Jurkat, Clone E6-1 (cell line): ENCODE data around the gene NOD2.

Experiments
- DNase-seq: peaks from one replicate; pipeline ENCODE4 v3.0.0-alpha.2; 2011; ENCODE audit warnings: low read depth, low spot score
- H3K4me3 ChIP-seq: 2 replicates; pipeline ENCODE4 v1.5.1; 2011; ENCODE audit warnings: mild to moderate bottlenecking, low read length, control low read depth, moderate library complexity

Gene NOD2

GRCh38 chr16:50709061-50709684, 15.8 kb downstream of the NOD2 start:
- DNase-seq, result no peak
- H3K4me3 ChIP-seq, result no peak overlapping the region

DNA sequence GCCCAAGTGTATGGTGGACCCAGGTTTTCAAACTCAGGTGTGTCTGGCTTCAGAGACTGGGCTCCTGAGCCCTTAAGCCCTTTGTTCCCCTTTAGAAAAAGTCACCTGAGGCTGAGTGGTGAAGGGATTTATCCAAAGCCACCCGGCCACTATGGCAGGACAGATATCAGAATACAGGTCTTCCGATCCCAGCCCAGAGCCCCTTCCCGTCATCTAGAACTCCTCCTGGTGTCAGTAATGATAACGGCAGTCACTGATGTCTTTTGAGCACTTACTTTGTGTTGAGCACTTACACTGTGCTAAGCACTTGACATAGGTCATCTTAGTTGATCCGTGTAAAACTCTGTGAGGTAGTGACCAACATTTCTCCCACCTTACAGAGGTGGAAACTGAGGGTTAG, 16.6 kb downstream of the NOD2 start:
- no peak overlapping the region for H3K4me3 ChIP-seq
- DNase-seq, result no peak

DNA sequence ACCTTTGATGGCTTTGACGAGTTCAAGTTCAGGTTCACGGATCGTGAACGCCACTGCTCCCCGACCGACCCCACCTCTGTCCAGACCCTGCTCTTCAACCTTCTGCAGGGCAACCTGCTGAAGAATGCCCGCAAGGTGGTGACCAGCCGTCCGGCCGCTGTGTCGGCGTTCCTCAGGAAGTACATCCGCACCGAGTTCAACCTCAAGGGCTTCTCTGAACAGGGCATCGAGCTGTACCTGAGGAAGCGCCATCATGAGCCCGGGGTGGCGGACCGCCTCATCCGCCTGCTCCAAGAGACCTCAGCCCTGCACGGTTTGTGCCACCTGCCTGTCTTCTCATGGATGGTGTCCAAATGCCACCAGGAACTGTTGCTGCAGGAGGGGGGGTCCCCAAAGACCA, 17.6 kb downstream of the NOD2 start:
- H3K4me3 ChIP-seq, result no peak overlapping the region
- no peak for DNase-seq

DNA sequence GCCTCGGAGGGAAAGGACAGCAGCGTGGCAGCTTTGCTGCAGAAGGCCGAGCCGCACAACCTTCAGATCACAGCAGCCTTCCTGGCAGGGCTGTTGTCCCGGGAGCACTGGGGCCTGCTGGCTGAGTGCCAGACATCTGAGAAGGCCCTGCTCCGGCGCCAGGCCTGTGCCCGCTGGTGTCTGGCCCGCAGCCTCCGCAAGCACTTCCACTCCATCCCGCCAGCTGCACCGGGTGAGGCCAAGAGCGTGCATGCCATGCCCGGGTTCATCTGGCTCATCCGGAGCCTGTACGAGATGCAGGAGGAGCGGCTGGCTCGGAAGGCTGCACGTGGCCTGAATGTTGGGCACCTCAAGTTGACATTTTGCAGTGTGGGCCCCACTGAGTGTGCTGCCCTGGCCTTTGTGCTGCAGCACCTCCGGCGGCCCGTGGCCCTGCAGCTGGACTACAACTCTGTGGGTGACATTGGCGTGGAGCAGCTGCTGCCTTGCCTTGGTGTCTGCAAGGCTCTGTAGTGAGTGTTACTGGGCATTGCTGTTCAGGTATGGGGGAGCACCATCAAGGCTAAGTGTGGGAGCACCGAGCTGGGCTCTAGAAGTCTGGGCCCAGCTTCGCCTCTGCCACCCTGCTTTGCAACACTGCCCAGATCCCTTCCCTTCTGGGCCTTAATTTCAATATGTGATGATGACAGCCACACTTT, 18.6 kb downstream of the NOD2 start:
- no peak for DNase-seq
- H3K4me3 ChIP-seq, result no peak overlapping the region

GRCh38 chr16:50712560-50712898, 19.1 kb downstream of the NOD2 start:
- DNase-seq, result no peak
- H3K4me3 ChIP-seq, result no peak overlapping the region

DNA sequence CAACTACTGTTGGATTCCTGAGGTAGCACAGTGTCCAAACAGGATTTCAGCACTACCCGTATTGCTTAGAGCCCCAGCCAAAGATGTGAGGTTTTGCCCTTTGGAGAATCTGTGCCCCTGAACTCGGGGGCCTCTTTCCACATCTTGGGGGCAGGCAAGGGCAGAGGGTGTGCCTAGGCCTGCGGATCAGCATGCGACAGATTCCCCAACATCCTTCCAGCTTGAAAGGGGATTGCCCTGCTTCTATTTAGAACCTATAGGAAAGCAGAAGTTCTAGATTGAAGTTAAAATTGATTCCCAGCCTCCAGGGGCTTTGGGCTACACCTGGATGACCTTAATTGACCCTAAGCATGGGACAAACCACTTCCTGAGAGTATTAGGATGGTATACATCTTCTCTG, 19.6 kb downstream of the NOD2 start:
- H3K4me3 ChIP-seq, result no peak overlapping the region
- DNase-seq, result no peak

DNA sequence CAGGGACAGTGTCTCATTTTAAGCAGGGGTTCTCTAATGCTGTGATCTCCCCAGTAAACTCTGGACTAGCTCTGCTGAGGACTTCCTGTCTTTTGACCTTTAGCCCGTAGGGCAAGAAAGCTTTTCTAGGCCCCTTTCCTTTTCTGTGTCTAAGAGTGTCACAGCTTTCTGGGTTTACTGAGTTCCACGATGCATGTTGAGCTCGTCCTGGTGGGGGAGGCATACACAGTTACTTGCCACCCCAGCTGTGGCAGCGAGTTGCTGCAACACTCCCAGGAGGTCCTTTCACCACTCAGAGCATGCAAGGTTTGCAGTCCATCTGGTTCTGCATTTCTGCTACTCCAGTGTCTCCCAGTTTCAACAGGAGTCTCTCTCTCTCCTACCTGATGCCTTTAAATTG, 23.7 kb downstream of the NOD2 start:
- no peak overlapping the region for H3K4me3 ChIP-seq
- no peak for DNase-seq

GRCh38 chr16:50717494-50717893, 24.1 kb downstream of the NOD2 start:
- H3K4me3 ChIP-seq, result no peak overlapping the region
- no peak for DNase-seq

DNA sequence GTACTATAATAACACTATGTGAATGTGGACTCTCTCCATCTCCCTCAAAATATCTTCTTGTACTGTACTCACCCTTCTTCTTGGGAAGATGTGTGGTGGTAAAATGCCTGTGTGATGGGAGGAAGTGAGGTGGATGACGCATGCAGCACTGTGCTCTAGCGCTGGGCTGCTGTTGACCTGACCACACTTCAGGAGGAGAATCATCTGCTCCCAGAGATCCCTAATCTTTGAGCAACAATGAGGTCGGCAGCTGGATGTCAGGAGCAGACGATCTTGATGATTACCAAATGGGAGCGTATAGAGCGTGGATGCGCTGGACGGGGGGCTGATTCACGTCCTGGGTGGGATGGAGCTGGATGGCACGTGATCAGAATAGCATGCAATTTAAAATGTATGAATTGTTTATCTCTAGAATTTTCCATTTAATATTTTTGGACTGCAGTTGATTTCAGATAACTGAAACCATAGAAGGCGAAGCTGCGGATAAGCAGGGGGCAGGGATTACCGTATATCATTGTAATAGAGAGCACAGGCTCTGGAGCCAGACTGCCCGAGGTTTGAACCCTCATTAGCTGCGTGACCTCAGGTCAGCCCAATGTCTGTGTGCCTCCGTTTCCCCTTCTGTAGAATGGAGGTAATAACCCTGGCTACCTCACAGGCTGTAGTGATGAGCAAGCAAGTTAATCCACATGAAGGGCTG, 24.8 kb downstream of the NOD2 start:
- no peak for DNase-seq

DNA sequence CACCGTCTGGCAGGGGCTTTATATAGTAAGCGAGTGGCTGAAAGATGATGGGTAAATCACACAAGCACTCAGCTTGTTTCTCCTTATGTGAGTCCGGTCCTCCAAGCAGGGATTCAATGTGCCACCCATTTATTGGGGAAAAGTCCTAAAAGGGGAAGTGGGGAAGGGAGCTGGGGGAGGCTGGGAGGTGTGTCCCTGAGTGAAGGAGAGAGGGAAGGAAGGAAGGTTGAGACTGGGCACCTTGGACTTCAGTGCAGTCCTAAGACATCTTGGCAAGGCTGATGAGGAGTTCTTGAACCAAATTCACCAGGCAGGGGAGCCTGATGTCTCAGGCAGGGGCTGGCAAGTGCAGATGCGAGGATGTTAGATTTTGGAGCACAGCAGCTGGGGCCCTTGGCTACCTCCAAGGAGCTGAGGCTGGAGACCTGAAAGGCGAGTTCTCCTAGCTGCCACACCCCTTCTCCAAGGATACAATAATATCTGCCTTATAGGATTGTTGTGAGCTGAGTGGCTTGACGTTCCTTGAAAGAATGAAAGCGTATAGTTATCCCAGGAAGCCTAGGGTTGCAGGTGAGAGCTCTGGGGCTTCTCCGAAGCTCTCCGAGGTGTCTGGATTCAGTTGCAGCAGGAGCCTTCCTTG, 25.5 kb downstream of the NOD2 start:
- H3K4me3 ChIP-seq, result no peak overlapping the region
- no peak for DNase-seq

More for the DNA sequence above, 24.8 kb downstream of the NOD2 start:
- H3K4me3 ChIP-seq, result no peak overlapping the region

- H3K4me3 ChIP-seq, result no peak overlapping the region
- DNase-seq, result no peak
Observed at GRCh38 chr16:50719401-50720337, 26.3 kb downstream of the NOD2 start.

GRCh38 chr16:50721549-50722404, 28.4 kb downstream of the NOD2 start:
- DNase-seq, result no peak
- H3K4me3 ChIP-seq, result no peak overlapping the region

GRCh38 chr16:50722405-50722737, 29.0 kb downstream of the NOD2 start:
- no peak overlapping the region for H3K4me3 ChIP-seq
- DNase-seq, result no peak

DNA sequence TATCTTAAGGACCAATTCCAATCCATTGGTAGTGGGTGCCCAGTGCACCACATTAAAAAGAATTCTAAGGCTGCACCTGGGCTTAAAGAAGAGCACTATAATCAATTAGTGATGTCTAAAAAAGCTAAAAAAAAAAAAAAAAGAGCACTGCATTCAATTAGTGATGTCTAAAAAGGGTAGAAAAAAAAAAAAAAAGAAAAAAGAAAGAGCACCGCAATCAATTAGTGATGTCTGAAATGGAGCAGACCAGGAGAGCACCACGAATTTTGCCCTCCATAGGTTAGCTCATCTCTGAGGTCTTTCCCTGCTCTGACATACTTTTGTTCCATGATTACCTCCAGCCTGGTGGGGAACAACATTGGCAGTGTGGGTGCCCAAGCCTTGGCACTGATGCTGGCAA, 29.6 kb downstream of the NOD2 start:
- no peak for DNase-seq
- no peak overlapping the region for H3K4me3 ChIP-seq

- no peak overlapping the region for H3K4me3 ChIP-seq
- no peak for DNase-seq
Observed at GRCh38 chr16:50724306-50724705, 30.9 kb downstream of the NOD2 start.

- H3K4me3 ChIP-seq, result no peak overlapping the region
- DNase-seq, result no peak
Observed at GRCh38 chr16:50731130-50731988, 38.0 kb downstream of the NOD2 start.

DNA sequence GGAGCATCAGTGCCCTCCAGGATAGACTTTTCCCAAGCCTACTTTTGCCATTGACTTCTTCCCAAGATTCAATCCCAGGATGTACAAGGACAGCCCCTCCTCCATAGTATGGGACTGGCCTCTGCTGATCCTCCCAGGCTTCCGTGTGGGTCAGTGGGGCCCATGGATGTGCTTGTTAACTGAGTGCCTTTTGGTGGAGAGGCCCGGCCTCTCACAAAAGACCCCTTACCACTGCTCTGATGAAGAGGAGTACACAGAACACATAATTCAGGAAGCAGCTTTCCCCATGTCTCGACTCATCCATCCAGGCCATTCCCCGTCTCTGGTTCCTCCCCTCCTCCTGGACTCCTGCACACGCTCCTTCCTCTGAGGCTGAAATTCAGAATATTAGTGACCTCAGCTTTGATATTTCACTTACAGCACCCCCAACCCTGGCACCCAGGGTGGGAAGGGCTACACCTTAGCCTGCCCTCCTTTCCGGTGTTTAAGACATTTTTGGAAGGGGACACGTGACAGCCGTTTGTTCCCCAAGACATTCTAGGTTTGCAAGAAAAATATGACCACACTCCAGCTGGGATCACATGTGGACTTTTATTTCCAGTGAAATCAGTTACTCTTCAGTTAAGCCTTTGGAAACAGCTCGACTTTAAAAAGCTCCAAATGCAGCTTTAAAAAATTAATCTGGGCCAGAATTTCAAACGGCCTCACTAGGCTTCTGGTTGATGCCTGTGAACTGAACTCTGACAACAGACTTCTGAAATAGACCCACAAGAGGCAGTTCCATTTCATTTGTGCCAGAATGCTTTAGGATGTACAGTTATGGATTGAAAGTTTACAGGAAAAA, 38.8 kb downstream of the NOD2 start:
- H3K4me3 ChIP-seq, result no peak overlapping the region
- DNase-seq, result no peak
